LNCaP clone FGC (cell line): ENCODE data around the gene PHF23.

Experiments
- DNase-seq: peaks from one replicate; pipeline ENCODE4 v3.0.0-alpha.2; 2011; ENCODE audit warnings: low read depth
- H3K4me3 ChIP-seq: 2 replicates; pipeline ENCODE4 v1.5.1; 2011; ENCODE audit warnings: mild to moderate bottlenecking, low read depth, low read length, control low read depth
- TF ChIP-seq, protein P1 (sequence below): IDR thresholded peaks from 2 replicates; pipeline ENCODE4 v1.5.1; 2012; ENCODE audit warnings: mild to moderate bottlenecking; ENCODE audit not compliant: control insufficient read depth, insufficient read depth; ENCODE audit errors: extremely low read depth

The PHF23 gene

DNA sequence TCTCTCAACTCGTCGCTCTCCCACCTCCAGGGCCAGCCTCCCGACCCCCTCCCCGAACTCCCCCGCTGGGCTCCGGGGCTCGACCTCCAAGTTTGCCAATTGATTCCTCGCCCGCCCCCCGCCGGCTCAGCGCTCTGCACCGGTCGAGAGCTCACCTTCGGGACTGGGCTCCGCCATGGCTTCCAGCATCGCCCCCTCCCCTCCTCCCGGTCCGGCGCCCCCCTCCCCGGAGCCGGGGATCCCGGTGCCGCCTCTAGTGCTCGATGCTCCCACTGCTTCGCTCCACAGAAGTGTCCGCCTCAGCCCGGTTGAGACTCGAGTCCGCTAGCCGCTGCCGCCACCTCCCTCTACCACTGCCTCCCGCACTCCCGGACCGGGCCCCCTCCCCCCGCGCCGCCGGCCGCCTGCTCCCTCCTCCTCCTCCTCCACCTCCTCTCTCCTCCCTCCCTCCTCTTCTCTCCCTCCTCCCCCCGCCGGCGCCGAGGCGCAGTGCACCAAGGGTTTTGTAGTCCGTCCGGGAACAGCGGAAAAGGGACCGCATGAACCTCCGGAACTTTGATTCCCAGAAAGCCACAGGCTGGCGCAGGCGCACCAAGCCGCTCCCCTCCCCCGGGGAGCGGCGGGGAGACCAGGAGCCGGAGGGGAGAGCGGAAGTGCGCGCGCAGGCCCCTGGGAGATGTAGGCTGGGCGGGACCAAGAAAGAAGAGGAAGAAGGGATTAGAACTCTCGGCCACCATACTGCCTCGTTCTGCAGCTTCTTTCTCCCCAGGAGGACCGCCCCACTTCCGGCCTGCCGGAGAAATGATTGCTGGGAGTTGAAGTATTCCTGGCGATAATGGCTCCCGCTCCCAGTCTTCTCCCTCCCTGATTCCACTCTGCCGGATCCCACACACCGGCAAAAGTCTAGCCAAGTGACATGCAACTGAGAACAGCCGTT is at the start of gene PHF23:
Gene PHF23 (minus strand): TSS at position 367 of the 937 bp plus-strand sequence. CDS start 178 bp downstream, at position 189.
- H3K4me3 ChIP-seq, result peak within 1 kb of the TSS; percentile 98
- peak; percentile 98 for DNase-seq
- TF ChIP-seq, protein P1, sequence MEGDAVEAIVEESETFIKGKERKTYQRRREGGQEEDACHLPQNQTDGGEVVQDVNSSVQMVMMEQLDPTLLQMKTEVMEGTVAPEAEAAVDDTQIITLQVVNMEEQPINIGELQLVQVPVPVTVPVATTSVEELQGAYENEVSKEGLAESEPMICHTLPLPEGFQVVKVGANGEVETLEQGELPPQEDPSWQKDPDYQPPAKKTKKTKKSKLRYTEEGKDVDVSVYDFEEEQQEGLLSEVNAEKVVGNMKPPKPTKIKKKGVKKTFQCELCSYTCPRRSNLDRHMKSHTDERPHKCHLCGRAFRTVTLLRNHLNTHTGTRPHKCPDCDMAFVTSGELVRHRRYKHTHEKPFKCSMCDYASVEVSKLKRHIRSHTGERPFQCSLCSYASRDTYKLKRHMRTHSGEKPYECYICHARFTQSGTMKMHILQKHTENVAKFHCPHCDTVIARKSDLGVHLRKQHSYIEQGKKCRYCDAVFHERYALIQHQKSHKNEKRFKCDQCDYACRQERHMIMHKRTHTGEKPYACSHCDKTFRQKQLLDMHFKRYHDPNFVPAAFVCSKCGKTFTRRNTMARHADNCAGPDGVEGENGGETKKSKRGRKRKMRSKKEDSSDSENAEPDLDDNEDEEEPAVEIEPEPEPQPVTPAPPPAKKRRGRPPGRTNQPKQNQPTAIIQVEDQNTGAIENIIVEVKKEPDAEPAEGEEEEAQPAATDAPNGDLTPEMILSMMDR, result no peak

DNA sequence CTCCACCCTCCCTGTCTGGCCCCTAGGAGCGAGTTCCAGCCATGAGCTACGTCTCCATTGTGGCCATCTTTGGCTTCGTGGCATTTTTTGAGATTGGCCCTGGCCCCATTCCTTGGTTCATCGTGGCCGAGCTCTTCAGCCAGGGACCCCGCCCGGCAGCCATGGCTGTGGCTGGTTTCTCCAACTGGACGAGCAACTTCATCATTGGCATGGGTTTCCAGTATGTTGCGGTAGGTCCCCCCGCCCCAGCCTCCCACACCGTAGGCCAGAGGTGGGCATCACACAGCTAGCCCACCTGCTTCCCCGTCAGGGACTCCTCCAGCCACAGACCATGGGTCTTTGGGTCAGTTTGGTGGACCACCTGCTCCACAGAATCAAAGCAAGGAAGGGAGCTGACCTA is 46.4 kb upstream of the PHF23 start:
- no peak overlapping the region for H3K4me3 ChIP-seq
- TF ChIP-seq, protein P1, result no peak

DNA sequence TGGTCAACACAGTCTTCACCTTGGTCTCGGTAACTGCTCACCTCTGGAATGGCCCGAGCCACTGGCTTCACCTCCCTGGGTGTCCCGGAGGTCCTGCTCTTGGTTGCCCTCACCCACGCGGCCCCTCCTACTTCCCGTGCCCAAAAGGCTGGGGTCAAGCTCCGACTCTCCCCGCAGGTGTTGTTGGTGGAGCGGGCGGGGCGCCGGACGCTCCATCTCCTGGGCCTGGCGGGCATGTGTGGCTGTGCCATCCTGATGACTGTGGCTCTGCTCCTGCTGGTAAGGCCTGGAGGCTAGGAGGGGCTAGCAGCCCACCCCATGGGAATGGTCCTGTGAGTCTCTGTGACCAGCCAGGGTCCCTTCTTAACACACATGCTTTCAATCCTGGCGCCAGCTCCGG is 45.7 kb upstream of the PHF23 start:
- TF ChIP-seq, protein P1, result no peak
- DNase-seq, result no peak
- no peak overlapping the region for H3K4me3 ChIP-seq

More for the DNA sequence above, 46.4 kb upstream of the PHF23 start:
- no peak for DNase-seq

DNA sequence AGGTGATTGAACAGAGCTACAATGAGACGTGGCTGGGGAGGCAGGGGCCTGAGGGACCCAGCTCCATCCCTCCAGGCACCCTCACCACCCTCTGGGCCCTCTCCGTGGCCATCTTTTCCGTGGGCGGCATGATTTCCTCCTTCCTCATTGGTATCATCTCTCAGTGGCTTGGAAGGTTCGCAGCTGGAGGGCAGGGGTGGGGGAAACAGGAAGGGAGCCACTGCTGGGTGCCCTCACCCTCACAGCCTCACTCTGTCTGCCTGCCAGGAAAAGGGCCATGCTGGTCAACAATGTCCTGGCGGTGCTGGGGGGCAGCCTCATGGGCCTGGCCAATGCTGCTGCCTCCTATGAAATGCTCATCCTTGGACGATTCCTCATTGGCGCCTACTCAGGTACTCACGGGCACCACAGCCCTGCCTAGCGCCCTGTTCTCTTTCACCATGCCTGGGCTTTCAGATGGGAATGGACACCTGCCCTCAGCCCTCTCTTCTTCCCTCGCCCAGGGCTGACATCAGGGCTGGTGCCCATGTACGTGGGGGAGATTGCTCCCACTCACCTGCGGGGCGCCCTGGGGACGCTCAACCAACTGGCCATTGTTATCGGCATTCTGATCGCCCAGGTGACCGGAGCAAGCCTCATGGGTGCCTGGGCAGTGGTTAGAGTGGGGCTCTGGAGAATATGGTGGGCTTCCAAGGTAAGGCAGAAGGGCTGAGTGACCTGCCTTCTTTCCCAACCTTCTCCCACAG is 44.4 kb upstream of the PHF23 start:
- TF ChIP-seq, protein P1, result no peak
- DNase-seq, result no peak
- no peak overlapping the region for H3K4me3 ChIP-seq

DNA sequence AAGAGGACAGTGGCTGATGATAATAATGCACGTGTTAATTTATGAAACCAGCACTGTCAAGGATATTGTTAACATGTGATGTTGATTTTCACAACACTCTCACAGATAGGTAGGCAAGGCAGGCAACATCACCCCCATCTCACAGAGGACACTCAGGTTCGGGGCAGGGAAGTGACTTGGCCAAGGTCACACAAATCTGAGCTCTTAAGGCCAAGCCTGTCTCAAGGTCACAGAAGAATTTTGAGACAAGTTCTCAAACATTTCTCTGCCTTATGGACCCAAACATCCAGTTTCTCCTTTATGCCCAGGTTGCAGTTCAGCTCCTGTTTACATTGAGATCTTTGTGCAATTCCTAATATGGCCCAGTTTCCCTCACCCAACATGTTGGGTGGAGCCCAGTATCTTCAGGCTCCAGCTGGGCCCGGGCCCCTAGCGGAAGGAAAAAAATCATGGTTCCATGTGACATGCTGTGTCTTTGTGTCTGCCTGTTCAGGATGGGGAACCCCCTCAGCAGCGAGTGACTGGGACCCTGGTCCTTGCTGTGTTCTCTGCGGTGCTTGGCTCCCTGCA is 43.6 kb upstream of the PHF23 start:
- TF ChIP-seq, protein P1, result no peak
- H3K4me3 ChIP-seq, result no peak overlapping the region
- no peak for DNase-seq

DNA sequence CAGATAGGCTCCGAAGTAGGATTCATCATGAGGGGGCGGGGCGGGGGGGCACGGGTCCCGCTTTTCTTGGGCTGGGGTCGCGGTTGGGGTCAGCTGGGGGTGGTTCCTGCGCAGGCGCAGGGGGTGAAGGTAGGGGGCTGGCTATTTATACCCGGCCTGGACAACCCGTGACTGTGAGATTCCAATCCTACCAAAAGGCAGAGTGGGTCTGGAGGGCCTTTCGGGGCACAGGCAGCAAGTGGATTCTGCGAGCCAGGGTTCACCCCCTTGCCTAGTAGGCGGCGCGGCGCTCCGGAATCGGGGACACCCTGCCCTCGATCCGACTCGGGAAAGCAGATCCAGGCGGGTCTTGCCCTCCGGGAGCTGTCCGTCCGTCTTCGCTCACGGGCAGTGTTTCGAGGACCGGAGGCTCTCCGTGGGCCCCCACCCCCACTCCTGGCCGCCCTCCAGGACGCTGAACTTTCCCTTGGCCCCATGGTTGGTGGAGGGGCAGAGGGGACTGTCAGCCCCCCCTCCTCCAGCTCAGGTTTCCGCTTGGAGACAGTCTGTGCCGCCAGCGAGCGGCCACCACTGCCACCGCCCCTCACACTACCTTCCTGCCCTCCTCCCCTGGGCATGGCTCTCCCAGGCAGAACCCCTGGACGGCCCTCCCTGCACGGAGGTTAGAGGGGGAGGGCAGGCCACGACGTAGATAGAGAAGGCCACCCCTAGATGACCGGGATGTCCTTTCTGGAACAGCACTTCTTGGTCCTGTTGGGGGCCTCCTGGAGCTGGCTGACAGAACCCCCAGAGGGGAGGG is 42.9 kb upstream of the PHF23 start:
- TF ChIP-seq, protein P1, result no peak
- H3K4me3 ChIP-seq, result peak overlapping the region; percentile 70
- DNase-seq, result no peak
